Activated naive CD8-positive, alpha-beta T cell treated with anti-CD3 and anti-CD28 coated beads, Interleukin-2, amount 10 ng/mL, durations not matched to agents 7 days and 5 days (primary cell): Measurements from ENCODE around the gene NBEAL1. TPM values are rescaled to one million over a fixed set of nuclear protein-coding genes. Genes with fewer than 3 reads are reported as not detected.

Experiments used
- total RNA-seq, 2 experiments: library from RNA; stranded (reverse); gene quantifications; one replicate each; pipeline ENCODE4 v1.2.3, GENCODE V29; 2021

Gene NBEAL1
- total RNA-seq, 2 experiments from 2014 or later = 19.6 to 20.2 TPM

Other genes with a start within 250 kb of the NBEAL1 start
- gene ICA1L, start 143.1 kb upstream of the NBEAL1 start, total RNA-seq = 1 to 10 TPM; 4.5 to 5.8 TPM
- 10 to 100 TPM; 35.1 to 42.3 TPM for gene WDR12, start 103.2 kb upstream of the NBEAL1 start, total RNA-seq
- 10 to 100 TPM; 14.6 to 16.9 TPM for gene CARF, start 102.6 kb upstream of the NBEAL1 start, total RNA-seq
- gene CYP20A1, start 224.1 kb downstream of the NBEAL1 start, total RNA-seq = 10 to 100 TPM; 18.3 to 22.6 TPM